Measurements from ENCODE around the gene STRA8. TPM values are rescaled to one million over a fixed set of nuclear protein-coding genes. Genes with fewer than 3 reads are reported as not detected.

The STRA8 gene
- total RNA-seq, 1 donor from 2014 or later: not detected

DNA sequence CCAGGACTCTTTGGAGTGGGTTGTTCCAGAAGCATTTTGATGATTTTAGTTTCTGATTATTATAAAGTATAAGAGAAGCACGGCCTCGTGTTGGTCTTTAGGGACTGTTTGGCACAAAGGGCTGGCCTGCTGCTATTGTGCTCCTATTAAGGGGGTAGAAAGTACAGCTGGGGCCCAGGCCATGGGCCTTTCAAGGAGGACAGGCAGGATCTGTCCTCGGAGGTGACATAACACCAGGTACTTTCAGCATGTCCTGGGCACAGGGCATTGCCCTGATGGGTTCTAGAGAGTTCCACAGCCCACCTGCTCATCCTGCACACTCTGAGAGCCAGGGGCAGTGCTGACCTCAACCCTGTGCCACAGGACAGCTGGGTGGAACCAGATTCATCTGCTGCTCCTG, 24.9 kb downstream of the STRA8 start:
- no peaks in the 10 kb centered on the region for H3K9me3 Mint-ChIP-seq

DNA sequence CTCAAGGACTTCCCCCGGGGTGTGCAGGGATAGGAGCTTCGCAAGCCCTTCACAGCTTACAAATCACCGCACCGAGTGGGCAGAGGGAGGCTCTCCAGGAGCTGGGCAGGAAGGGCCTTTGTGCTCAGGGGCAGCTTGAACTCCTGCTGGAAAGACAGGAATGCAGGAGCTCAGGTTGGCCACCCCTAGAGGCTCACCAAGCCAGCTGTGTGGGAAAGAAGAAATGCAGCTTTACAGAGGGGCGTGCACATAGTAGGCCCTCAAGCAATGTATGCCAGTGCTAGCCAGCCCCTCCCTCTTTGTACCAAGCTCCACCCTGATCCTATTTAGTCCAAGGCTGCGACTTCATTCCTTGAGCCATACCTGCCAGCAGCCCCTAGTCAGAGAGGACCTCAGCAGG, 26.1 kb downstream of the STRA8 start:
- no peak overlapping the region for H3K27ac Mint-ChIP-seq
- peaks cover 4% of the 10 kb centered on the region for H3K9me3 Mint-ChIP-seq
- no peaks in the 10 kb centered on the region for H3K36me3 Mint-ChIP-seq
- H3K27me3 Mint-ChIP-seq (ENCODE audit: low read depth): peaks cover 8% of the 10 kb centered on the region
- TF ChIP-seq, protein P1, sequence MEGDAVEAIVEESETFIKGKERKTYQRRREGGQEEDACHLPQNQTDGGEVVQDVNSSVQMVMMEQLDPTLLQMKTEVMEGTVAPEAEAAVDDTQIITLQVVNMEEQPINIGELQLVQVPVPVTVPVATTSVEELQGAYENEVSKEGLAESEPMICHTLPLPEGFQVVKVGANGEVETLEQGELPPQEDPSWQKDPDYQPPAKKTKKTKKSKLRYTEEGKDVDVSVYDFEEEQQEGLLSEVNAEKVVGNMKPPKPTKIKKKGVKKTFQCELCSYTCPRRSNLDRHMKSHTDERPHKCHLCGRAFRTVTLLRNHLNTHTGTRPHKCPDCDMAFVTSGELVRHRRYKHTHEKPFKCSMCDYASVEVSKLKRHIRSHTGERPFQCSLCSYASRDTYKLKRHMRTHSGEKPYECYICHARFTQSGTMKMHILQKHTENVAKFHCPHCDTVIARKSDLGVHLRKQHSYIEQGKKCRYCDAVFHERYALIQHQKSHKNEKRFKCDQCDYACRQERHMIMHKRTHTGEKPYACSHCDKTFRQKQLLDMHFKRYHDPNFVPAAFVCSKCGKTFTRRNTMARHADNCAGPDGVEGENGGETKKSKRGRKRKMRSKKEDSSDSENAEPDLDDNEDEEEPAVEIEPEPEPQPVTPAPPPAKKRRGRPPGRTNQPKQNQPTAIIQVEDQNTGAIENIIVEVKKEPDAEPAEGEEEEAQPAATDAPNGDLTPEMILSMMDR (IDR thresholded peaks at IDR 0.05; ENCODE audit: unreplicated experiment): no peak
- no peak for DNase-seq (ENCODE audit: low spot score in 2 of 2, unreplicated experiment in 2 of 2)
- peaks cover 20% of the 10 kb centered on the region for H3K4me1 Mint-ChIP-seq
- H3K4me3 Mint-ChIP-seq: no peak overlapping the region

More for the DNA sequence above, 24.9 kb downstream of the STRA8 start:
- TF ChIP-seq, protein P1 (IDR thresholded peaks at IDR 0.05; ENCODE audit: unreplicated experiment): no peak
- Mint-ChIP-seq H3K27me3 (ENCODE audit: low read depth) (peaks cover 3% of the 10 kb centered on the region), H3K36me3 (no peaks in the 10 kb centered on the region), H3K4me1 (peaks cover 20% of the 10 kb centered on the region), H3K27ac (no peak overlapping the region), H3K4me3 (no peak overlapping the region)
- no peak for DNase-seq (ENCODE audit: low spot score in 2 of 2, unreplicated experiment in 2 of 2)

DNA sequence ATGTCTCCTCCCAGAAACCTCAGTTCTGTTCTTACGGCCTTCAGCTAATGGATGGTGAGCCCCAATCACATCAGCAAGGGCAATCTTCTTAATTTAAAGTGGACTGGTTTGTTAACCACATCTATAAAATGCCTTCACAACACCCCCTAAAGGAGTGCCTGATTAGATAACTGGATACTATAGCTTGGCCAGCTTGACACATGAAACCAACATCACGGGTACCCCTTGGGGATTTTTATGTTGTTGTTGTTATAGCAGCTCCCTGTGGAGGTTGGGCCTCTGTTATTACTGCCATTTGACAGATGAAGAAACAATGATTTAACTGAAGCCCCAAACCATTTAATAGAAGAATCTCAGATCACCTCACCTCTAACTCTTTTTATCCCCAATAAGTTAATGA, 26.8 kb downstream of the STRA8 start:
- Mint-ChIP-seq H3K27me3 (ENCODE audit: low read depth) (peaks cover 8% of the 10 kb centered on the region), H3K27ac (no peak overlapping the region), H3K4me1 (peaks cover 20% of the 10 kb centered on the region), H3K4me3 (no peak overlapping the region), H3K9me3 (peaks cover 8% of the 10 kb centered on the region), H3K36me3 (no peaks in the 10 kb centered on the region)
- no peak for DNase-seq (ENCODE audit: low spot score in 2 of 2, unreplicated experiment in 2 of 2)
- TF ChIP-seq, protein P1 (IDR thresholded peaks at IDR 0.05; ENCODE audit: unreplicated experiment): no peak

DNA sequence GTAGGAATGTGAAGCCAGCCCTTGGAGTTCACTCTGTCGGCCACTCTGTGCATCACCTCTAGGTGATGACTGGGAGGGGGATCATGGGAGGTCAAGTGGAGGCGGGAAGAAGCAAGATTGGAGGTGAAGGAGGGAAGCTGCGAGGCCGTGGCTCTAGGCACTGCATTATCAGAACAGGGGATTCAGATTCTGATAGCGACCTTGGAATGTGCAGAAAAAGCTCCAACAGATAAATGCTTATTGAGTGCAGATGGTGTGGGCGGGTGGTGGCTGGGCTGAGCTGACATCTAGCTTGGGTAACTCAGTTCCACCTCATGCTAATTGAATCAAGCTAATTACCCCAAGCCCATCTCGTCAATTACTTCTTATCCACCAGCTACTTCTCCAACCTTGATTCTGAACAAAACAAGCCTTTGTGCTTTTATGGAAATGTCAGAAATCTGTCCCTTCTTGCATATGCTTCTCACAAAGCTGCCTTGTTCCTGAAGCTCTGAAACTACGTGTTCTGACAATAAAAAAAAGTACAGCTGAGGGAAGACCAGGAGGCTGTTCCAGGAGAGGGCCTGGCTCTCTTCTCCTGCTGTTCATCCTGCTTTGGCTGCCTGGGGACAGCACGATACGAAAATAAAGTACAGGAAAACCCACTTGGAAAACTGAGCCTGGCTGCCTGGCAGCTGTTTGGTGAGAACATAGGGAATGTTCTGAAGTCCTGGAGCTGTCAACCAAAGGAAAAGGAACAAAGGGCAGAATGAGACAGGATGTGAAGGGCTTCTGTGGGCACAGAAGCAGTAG, 27.5 kb downstream of the STRA8 start:
- DNase-seq (ENCODE audit: low spot score in 2 of 2, unreplicated experiment in 2 of 2): no peak
- Mint-ChIP-seq H3K36me3 (no peaks in the 10 kb centered on the region), H3K4me3 (no peak overlapping the region), H3K4me1 (peaks cover 20% of the 10 kb centered on the region), H3K27me3 (ENCODE audit: low read depth) (peaks cover 8% of the 10 kb centered on the region), H3K9me3 (peaks cover 14% of the 10 kb centered on the region), H3K27ac (peak overlapping the region; percentile 82)
- TF ChIP-seq, protein P1 (IDR thresholded peaks at IDR 0.05; ENCODE audit: unreplicated experiment): no peak

DNA sequence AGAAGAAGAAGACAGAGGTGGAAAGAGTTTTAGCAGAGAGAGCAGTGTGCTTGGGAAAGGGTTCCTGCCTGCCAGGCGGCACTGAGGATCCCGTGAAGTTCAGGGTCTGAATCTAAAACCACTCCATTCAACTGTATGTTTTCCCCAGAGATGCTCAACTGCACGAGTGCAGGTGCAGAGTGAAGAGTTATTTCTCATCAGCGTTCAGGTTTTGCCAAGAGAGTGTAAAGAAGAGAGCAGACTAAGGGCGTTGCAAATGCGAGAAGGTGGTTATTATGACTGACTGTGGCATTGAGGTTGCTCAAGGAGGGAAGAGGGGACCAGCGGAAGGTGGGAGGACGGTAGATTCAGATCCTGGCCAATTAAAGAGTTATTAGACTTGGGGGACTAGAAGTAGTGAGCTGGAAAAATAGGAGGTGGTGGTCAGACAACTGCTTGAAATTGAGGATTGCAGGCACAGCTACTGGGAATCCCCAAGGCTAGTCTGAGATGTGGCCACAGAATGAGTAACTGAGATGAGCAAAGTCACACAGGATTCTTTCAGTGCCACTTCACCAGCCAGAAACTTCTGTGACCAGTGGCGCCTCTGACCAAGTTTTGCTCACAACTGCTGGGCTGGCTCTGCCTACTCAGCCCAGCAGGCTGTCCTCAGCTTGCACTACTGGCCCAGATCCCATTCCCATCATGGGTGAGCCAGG, 29.1 kb downstream of the STRA8 start:
- Mint-ChIP-seq H3K27ac (no peak overlapping the region), H3K36me3 (no peaks in the 10 kb centered on the region)
- no peak for DNase-seq (ENCODE audit: low spot score in 2 of 2, unreplicated experiment in 2 of 2)

More for the DNA sequence above, 29.1 kb downstream of the STRA8 start:
- Mint-ChIP-seq H3K4me3 (no peak overlapping the region), H3K9me3 (peaks cover 19% of the 10 kb centered on the region), H3K27me3 (ENCODE audit: low read depth) (peaks cover 8% of the 10 kb centered on the region), H3K4me1 (peaks cover 20% of the 10 kb centered on the region)
- TF ChIP-seq, protein P1 (IDR thresholded peaks at IDR 0.05; ENCODE audit: unreplicated experiment): no peak
